Measurements from ENCODE around the gene NANOS1.

NANOS1 gene

GRCh38 chr10:119051775-119052174, 22.3 kb downstream of the NANOS1 start:
- H3K4me1 Mint-ChIP-seq = no peaks in the 10 kb centered on the region
- no peaks in the 10 kb centered on the region for H3K27me3 Mint-ChIP-seq (ENCODE audit: low read depth)
- H3K36me3 Mint-ChIP-seq (ENCODE audit: low read depth) = peaks cover 95% of the 10 kb centered on the region
- H3K4me3 Mint-ChIP-seq = no peak overlapping the region
- no peak overlapping the region for H3K27ac Mint-ChIP-seq
- no peaks in the 10 kb centered on the region for H3K9me3 Mint-ChIP-seq
- no peak for TF ChIP-seq CTCF (IDR thresholded peaks at IDR 0.05; ENCODE audit: unreplicated experiment in 3 of 3)

- Mint-ChIP-seq H3K9me3 (no peaks in the 10 kb centered on the region), H3K4me1 (no peaks in the 10 kb centered on the region), H3K27me3 (ENCODE audit: low read depth) (no peaks in the 10 kb centered on the region), H3K36me3 (ENCODE audit: low read depth) (peaks cover 98% of the 10 kb centered on the region), H3K4me3 (no peak overlapping the region), H3K27ac (no peak overlapping the region)
- TF ChIP-seq CTCF (IDR thresholded peaks at IDR 0.05; ENCODE audit: unreplicated experiment in 3 of 3) = no peak
These were observed 26.0 kb downstream of the NANOS1 start for GRCh38 chr10:119055472-119055871.

- H3K4me3 Mint-ChIP-seq = no peak overlapping the region
- no peaks in the 10 kb centered on the region for H3K4me1 Mint-ChIP-seq
- H3K9me3 Mint-ChIP-seq = no peaks in the 10 kb centered on the region
- no peak for TF ChIP-seq CTCF (IDR thresholded peaks at IDR 0.05; ENCODE audit: unreplicated experiment in 3 of 3)
- H3K27ac Mint-ChIP-seq = no peak overlapping the region
- H3K36me3 Mint-ChIP-seq (ENCODE audit: low read depth) = peaks cover 91% of the 10 kb centered on the region
- H3K27me3 Mint-ChIP-seq (ENCODE audit: low read depth) = no peaks in the 10 kb centered on the region
These were observed 28.5 kb downstream of the NANOS1 start for GRCh38 chr10:119058010-119058409.

- Mint-ChIP-seq H3K27me3 (ENCODE audit: low read depth) (no peaks in the 10 kb centered on the region), H3K27ac (no peak overlapping the region), H3K4me1 (no peaks in the 10 kb centered on the region), H3K9me3 (no peaks in the 10 kb centered on the region), H3K36me3 (ENCODE audit: low read depth) (peaks cover 90% of the 10 kb centered on the region), H3K4me3 (no peak overlapping the region)
- TF ChIP-seq CTCF (IDR thresholded peaks at IDR 0.05; ENCODE audit: unreplicated experiment in 3 of 3) = no peak
These were observed 30.0 kb downstream of the NANOS1 start for GRCh38 chr10:119059557-119059956.

- Mint-ChIP-seq H3K27me3 (ENCODE audit: low read depth) (no peaks in the 10 kb centered on the region), H3K9me3 (no peaks in the 10 kb centered on the region), H3K27ac (no peak overlapping the region), H3K36me3 (ENCODE audit: low read depth) (peaks cover 90% of the 10 kb centered on the region), H3K4me3 (no peak overlapping the region), H3K4me1 (no peaks in the 10 kb centered on the region)
- no peak for TF ChIP-seq CTCF (IDR thresholded peaks at IDR 0.05; ENCODE audit: unreplicated experiment in 3 of 3)
These were observed 30.6 kb downstream of the NANOS1 start for GRCh38 chr10:119060107-119060506.

- H3K4me1 Mint-ChIP-seq = no peaks in the 10 kb centered on the region
- H3K9me3 Mint-ChIP-seq = no peaks in the 10 kb centered on the region
- H3K4me3 Mint-ChIP-seq = no peak overlapping the region
- TF ChIP-seq CTCF (IDR thresholded peaks at IDR 0.05; ENCODE audit: unreplicated experiment in 3 of 3) = no peak
- H3K36me3 Mint-ChIP-seq (ENCODE audit: low read depth) = peaks cover 92% of the 10 kb centered on the region
- H3K27ac Mint-ChIP-seq = no peak overlapping the region
- H3K27me3 Mint-ChIP-seq (ENCODE audit: low read depth) = no peaks in the 10 kb centered on the region
These were observed 31.8 kb downstream of the NANOS1 start for GRCh38 chr10:119061352-119061751.
